ENCODE measurements around the gene TCIRG1.
"Not testable (repeated sequence)": the region's sequence is repeated elsewhere in the genome, so short reads cannot be mapped to it uniquely, and the experiment has no call there.

The TCIRG1 gene

DNA sequence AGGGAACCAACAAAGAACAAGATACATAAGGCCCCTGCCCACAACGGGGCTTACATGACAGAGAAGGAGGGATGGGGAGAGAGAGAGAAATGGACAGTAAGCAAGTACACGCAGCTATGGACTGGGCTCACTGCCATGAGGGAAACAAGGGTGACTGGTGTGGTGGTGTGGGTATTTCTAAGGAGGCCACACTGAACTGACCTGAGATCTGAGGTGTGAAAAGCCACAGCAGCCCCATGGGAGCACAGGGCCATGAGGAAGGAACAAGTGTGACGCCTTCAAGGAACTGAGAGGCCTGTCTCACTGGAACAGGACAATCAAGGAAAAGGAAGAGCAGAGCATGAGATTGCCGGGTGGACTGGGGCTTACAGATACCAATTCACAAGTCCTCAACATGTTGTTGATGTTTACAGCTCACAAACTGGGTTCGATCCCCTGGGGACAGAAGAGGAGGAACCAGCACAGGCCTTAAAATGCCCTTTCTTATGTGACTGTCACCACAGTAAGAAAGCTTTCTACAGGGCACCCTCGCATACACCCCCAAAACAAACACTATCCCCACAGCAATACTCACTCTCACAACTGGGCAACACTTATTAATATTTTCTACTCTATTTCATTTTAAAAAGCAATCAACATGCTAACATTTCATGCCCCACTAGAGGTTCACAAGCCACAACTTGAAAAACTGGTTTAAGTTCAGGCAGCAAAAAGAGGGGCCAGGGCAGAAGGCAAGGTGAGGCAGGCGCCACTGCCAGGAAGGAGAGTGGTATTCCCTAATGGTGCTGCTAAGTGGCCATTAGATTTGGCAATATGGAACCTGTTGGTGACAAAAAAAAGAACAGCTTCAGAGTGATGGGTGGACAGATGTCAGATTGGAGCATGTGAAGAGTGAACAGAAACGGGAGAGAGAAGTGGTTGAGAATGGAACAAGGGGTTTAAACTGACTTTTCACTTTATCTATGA lies 39.1 kb downstream of the TCIRG1 start:
- FAIRE-seq (peak; percentile 72), DNase-seq (ENCODE audit: insufficient read length, low spot score) (peak; percentile 37)

GRCh38 chr11:68080860-68081259 lies 42.0 kb downstream of the TCIRG1 start:
- FAIRE-seq (no peak), DNase-seq (ENCODE audit: insufficient read length, low spot score) (no peak)

DNA sequence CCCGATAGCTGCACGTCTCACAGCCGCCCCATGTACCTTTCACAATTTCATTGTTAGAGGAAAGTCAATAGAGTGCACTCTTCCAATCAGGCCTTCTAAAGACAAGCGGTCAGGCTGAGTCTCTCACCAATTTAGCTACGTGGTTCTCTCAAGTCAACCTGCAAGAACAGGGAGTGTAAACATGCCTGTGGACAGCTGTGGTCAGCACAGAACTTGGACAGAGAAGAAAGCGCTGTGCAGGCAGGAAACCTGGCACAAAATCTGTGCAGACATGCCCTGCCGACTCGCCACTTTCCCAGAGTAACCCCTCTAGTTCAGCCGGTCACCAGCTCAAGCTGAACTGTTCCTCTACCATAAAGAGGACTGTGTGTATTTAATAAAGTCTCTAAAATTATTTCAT lies 42.9 kb downstream of the TCIRG1 start:
- no peak for FAIRE-seq
- DNase-seq (ENCODE audit: insufficient read length, low spot score), result no peak

DNA sequence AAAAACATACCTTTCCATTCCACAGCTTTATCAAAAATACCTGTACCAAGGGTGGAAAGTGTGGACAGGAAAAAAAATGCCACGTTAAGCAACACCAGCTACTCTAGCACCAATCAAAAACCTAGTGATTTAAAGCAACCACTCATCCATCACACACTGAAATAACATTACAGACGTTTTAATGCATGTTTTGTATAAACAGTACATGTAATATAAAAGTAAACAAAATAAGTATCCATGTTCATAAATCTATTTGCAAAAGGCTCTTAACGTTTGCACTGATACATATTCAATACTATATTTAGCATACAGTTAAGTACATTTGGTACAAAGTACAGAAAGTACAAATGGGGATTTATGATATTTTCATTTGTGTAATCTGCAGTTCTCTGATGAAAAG lies 43.7 kb downstream of the TCIRG1 start:
- DNase-seq (ENCODE audit: insufficient read length, low spot score) (no peak), FAIRE-seq (no peak)

- FAIRE-seq, result no peak
Observed at GRCh38 chr11:68083517-68083916, 44.7 kb downstream of the TCIRG1 start.

GRCh38 chr11:68089679-68090078 lies 50.9 kb downstream of the TCIRG1 start:
- FAIRE-seq, result no peak
- DNase-seq (ENCODE audit: insufficient read length, low spot score), result no peak

More at GRCh38 chr11:68083517-68083916, 44.7 kb downstream of the TCIRG1 start:
- no peak for DNase-seq (ENCODE audit: insufficient read length, low spot score)

DNA sequence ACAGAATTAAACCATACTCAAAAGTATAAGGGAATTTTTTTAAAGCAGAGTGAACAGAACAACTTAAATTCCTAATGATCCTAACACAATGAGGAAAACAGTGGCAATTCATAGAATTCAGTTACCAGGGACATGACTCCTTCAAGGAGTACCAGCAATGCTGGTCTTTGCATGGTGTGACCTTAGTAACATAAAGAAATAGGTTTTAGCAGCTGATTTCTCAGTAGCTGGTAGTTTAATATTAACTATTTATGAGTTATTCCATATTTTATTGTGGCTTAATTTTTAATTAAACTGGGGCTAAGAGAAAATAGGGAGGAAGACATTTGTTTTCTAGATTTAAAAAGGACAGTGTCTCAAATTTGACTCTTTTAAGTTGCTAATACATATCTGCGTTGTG lies 51.5 kb downstream of the TCIRG1 start:
- FAIRE-seq, result peak; percentile 18
- DNase-seq (ENCODE audit: insufficient read length, low spot score), result no peak

- FAIRE-seq (peak; percentile 85), DNase-seq (ENCODE audit: insufficient read length, low spot score) (peak; percentile 21)
Observed at GRCh38 chr11:68090706-68091105, 51.9 kb downstream of the TCIRG1 start.

- DNase-seq (ENCODE audit: insufficient read length, low spot score) (no peak), FAIRE-seq (no peak)
Observed at GRCh38 chr11:68092411-68092810, 53.6 kb downstream of the TCIRG1 start.

DNA sequence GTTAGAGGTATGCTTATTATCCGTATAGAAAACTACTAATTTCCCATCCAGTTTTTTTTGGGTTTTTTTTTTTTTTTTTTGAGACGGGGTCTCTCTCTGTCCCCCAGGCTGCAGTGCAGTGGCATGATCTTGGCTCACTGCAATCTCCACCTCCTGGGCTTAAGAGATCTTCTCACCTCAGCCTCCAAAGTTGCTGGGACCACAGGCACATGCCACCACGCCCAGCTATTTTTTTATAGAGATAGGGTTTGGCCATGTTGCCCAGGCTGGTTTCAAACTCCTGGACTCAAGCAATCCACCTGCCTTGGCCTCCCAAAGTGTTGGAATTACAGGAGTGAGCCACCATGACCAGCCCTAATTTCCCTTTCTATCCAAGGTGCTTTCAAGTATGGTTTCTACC lies 54.1 kb downstream of the TCIRG1 start:
- not testable (repeated sequence) for FAIRE-seq; DNase-seq (ENCODE audit: insufficient read length, low spot score)

DNA sequence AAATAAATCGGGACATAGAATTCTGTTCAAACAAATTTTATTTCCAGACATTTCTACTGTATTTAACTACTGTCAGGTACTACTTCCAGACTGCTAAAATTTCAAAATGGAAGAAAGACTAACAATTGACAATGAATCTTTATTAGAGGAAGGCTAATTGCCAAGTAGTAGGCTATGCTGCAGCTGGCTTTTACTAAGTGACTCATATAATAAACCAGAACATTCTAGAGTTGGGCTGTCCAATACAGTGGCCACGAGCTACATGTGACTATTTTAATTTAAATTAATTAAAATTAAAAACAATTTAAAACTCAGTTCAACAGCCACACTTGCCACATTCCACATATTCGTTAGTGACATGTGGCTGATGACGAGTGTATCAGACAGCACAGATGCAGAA lies 54.7 kb downstream of the TCIRG1 start:
- no peak for FAIRE-seq
- no peak for DNase-seq (ENCODE audit: insufficient read length, low spot score)

GRCh38 chr11:68096962-68097361 lies 58.1 kb downstream of the TCIRG1 start:
- FAIRE-seq, result no peak

GRCh38 chr11:68099057-68099456 lies 60.2 kb downstream of the TCIRG1 start:
- no peak for FAIRE-seq
- no peak for DNase-seq (ENCODE audit: insufficient read length, low spot score)

More at GRCh38 chr11:68096962-68097361, 58.1 kb downstream of the TCIRG1 start:
- DNase-seq (ENCODE audit: insufficient read length, low spot score), result no peak

DNA sequence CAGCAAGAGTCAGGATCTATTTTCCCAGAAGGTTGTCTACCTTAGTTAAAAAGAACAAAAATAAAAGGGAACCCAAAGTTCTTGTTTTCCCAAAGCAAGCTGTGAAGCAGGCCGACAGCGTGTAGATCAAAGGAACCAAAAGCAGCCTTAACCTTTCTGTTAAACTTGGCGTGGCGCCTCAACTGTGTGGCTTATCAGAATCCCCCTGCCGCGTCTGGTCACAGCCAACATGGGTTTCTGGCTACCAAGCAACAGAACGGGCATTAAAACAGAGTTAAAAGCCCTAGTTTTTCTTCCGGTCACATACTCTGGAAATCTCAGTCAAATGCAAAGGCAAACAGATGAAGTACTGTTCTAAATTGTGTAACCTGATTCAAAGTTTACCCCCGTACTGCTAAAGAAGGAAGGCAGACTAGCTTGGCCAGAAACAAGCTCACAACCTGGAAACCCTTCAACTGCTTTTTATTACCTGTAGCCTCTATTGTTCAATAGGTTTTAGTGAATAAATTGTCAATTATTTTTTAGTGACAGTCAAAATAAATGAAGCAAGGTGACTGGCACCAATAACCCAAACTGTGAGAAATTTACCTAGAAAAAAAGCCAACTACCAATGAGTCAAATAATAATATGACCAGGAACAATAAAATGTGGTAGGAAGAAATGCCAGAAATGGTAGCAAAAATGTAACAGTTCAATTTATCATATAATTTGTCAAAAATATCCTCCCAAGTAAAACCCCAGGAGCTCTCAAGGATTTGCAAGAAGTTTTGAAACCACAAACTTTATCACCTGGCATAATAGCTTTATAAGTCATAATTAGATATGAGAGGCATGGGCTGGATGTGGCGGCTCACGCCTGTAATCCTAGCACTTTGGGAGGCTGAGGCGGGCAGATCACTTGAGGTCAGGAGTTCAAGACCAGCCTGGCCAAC lies 60.9 kb downstream of the TCIRG1 start:
- DNase-seq (ENCODE audit: insufficient read length, low spot score) (no peak), FAIRE-seq (peak; percentile 65)
